PC-9 (cell line): ENCODE data around the gene NAALADL1. TPM values are rescaled to one million over a fixed set of nuclear protein-coding genes. Genes with fewer than 3 reads are reported as not detected.
"Not testable (repeated sequence)": the region's sequence is repeated elsewhere in the genome, so short reads cannot be mapped to it uniquely, and the experiment has no call there.

ENCODE experiments used
- BruUV-seq: library from RNA; stranded (reverse); fragments of 400-500 nt; replicated peaks from 2 replicates; lab custom pipeline; 2021; lab: Mats Ljungman, UMichigan
- CTCF ChIA-PET: fragments of 300-600 bp; sonication (Branson Sonifier 250); formaldehyde crosslinking; loops from one replicate; lab custom pipeline; 2022; ENCODE audit warnings: antibody characterized with exemption; lab: Charles Lee
- POLR2A ChIA-PET: fragments of 300-600 bp; sonication (Branson Sonifier 250); formaldehyde crosslinking; loops from one replicate; lab custom pipeline; 2022; ENCODE audit warnings: antibody characterized with exemption; ENCODE audit not compliant: unreplicated experiment; lab: Charles Lee
- DNase-seq, 2 experiments: peaks; one replicate each; pipeline versions ENCODE4 v3.0.0 to v3.0.0-alpha.2; 2015 to 2022; ENCODE audit warnings: mixed read lengths in 1 of 2
- H2AFZ ChIP-seq: fragments of 200-600 bp; sonication (generic); 2 replicates; pipeline ENCODE4 v1.8.1; 2017; ENCODE audit warnings: antibody characterized with exemption
- H3F3A ChIP-seq: fragments of 200-600 bp; sonication (generic); 2 replicates; pipeline ENCODE4 v1.8.1; 2017; ENCODE audit warnings: antibody characterized with exemption, mild to moderate bottlenecking, low read depth; ENCODE audit not compliant: insufficient read depth
- H3K27ac ChIP-seq: fragments of 200-600 bp; sonication (generic); 2 replicates; pipeline ENCODE4 v1.6.1; 2016; ENCODE audit warnings: mixed run types
- H3K27me3 ChIP-seq: fragments of 200-600 bp; sonication (generic); 2 replicates; pipeline ENCODE4 v1.6.1; 2016; ENCODE audit warnings: low read depth, mixed run types; ENCODE audit not compliant: insufficient read depth
- H3K36me3 ChIP-seq: fragments of 200-600 bp; sonication (generic); 2 replicates; pipeline ENCODE4 v1.6.1; 2016; ENCODE audit warnings: low read depth, mixed run types
- H3K4me1 ChIP-seq: fragments of 200-600 bp; sonication (generic); replicated peaks from 2 replicates; pipeline ENCODE4 v1.6.1; 2016; ENCODE audit warnings: mixed run types; ENCODE audit not compliant: insufficient read depth
- H3K4me2 ChIP-seq: fragments of 200-600 bp; sonication (generic); 2 replicates; pipeline ENCODE4 v1.6.1; 2017; ENCODE audit warnings: mixed run types
- H3K4me3 ChIP-seq: fragments of 200-600 bp; sonication (generic); 2 replicates; pipeline ENCODE4 v1.6.1; 2016; ENCODE audit warnings: mixed run types
- H3K79me2 ChIP-seq: fragments of 200-600 bp; sonication (generic); 2 replicates; pipeline ENCODE4 v1.6.1; 2017; ENCODE audit warnings: low read depth, mixed run types
- H3K9me2 ChIP-seq: fragments of 200-600 bp; sonication (generic); 2 replicates; pipeline ENCODE4 v1.8.1; 2017; ENCODE audit warnings: mild to moderate bottlenecking; ENCODE audit not compliant: insufficient read depth
- H3K9me3 ChIP-seq: fragments of 200-600 bp; sonication (generic); 2 replicates; pipeline ENCODE4 v1.8.1; 2016; ENCODE audit warnings: low read depth; ENCODE audit not compliant: insufficient read depth
- H4K20me1 ChIP-seq: fragments of 200-600 bp; sonication (generic); 2 replicates; pipeline ENCODE4 v1.8.1; 2017; ENCODE audit not compliant: insufficient read depth
- EZH2 ChIP-seq: fragments of 200-600 bp; sonication (generic); IDR thresholded peaks from 2 replicates; pipeline ENCODE4 v1.8.0; 2017; ENCODE audit warnings: antibody characterized with exemption, low read depth
- intact Hi-C: fragments of 100-400 bp; cut with micrococcal nuclease; formaldehyde crosslinking; loops from one replicate; pipeline ENCODE4 v1.10.0; 2022; ENCODE audit not compliant: unreplicated experiment
- total RNA-seq: library from RNA; stranded (reverse); gene quantifications from 2 replicates; pipeline ENCODE4 v1.2.3, GENCODE V29; 2021
- TF ChIP-seq, protein P1 (sequence below): fragments of 200-600 bp; sonication (generic); conservative IDR thresholded peaks from 2 replicates; pipeline ENCODE4 v1.6.1; 2017; ENCODE audit warnings: mixed run types, antibody characterized with exemption, mild to moderate bottlenecking, moderate library complexity

Gene NAALADL1
- total RNA-seq, 1 experiment from 2014 or later = not detected

DNA sequence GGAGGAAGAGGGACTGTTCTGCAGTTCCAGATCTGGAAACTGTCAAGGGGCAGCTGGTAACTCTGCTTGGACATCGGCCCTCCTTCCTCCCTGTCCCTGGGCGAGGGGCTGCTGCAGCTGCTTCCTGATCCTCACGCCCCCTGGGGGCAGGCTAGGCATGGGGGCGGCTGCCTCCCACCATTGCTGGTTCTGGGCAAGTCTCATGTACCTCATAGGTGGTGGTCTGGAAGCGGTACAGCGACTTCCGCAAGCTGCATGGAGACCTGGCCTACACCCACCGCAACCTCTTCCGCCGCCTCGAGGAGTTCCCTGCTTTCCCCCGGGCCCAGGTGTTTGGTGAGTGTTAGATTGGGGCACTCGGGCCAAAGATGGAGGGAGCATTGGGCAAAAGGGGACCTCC is 26.1 kb downstream of the NAALADL1 start:
- H3K36me3 ChIP-seq = no peaks in the 10 kb centered on the region
- no peaks in the 10 kb centered on the region for H3K27me3 ChIP-seq
- H3K79me2 ChIP-seq = no peaks in the 10 kb centered on the region
- TF ChIP-seq EZH2 = no peak
- TF ChIP-seq, protein P1, sequence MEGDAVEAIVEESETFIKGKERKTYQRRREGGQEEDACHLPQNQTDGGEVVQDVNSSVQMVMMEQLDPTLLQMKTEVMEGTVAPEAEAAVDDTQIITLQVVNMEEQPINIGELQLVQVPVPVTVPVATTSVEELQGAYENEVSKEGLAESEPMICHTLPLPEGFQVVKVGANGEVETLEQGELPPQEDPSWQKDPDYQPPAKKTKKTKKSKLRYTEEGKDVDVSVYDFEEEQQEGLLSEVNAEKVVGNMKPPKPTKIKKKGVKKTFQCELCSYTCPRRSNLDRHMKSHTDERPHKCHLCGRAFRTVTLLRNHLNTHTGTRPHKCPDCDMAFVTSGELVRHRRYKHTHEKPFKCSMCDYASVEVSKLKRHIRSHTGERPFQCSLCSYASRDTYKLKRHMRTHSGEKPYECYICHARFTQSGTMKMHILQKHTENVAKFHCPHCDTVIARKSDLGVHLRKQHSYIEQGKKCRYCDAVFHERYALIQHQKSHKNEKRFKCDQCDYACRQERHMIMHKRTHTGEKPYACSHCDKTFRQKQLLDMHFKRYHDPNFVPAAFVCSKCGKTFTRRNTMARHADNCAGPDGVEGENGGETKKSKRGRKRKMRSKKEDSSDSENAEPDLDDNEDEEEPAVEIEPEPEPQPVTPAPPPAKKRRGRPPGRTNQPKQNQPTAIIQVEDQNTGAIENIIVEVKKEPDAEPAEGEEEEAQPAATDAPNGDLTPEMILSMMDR = no peak
- no peak for DNase-seq
- H3K4me2 ChIP-seq = no peak overlapping the region
- H3K4me3 ChIP-seq = no peak overlapping the region
- no peak overlapping the region for H3K27ac ChIP-seq
- ChIA-PET POLR2A (no interaction called here), CTCF (no interaction called here)
- BruUV-seq = no TSS peak
- H2AFZ ChIP-seq = no peak overlapping the region
- peaks cover 8% of the 10 kb centered on the region; the same call in 1 of the 2 replicates for H3F3A ChIP-seq
- H3K9me2 ChIP-seq = no peaks in the 10 kb centered on the region
- intact Hi-C loops = no loop called here
- no peaks in the 10 kb centered on the region for H3K9me3 ChIP-seq
- no peaks in the 10 kb centered on the region for H4K20me1 ChIP-seq
- H3K4me1 ChIP-seq = peaks cover 9% of the 10 kb centered on the region

DNA sequence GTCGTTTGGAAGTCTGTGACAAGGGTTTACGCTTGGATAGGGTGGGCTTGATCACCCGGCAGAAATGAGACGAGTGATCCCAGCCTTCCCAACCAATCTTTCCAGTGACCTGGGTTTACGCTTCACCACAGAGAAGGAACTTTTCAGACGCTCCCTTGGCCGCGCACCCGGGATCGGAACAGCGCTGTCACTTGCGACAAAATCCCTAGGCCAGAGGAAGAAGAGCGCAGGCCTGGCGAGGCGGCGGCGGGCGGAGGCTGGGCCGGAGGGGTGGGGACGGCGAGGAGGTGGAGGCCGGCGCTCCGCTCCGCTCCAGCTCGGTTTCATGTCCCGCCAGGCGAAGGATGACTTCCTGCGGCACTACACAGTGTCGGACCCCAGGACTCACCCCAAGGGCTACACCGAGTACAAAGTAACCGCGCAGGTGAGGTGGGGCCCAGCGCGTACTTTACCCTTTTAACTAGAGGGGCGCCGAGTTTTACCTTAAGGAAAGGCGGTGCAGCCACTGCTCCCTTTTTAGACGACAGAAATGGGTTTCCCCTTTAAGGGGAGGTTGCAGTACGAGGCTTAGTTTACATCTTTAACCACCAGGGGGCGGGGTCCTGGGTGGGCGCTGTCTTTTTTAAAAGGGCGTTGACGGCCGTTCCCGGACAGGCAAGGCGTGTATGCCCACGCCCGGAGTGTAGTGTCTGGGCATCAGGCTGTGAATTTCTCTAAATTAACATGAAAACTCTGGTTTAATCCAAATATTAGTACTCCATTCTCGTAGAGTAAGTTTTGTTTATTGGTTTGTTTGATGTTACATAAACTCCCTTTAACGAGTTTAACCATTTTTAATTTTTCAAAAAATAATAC is 30.9 kb downstream of the NAALADL1 start, which contains the start of gene SNX15:
Gene SNX15, plus strand, starts transcription at position 227 of the 855 bp plus-strand sequence. Its CDS starts 99 bp downstream, at position 326.
- CTCF ChIA-PET = interaction anchor here (0.6 to 1.6 kb wide), 4 partner anchors 10 to 179 kb away, joined by 3 to 5 read pairs (median 4); partner anchors contain the start of gene ARL2
- Histone ChIP-seq H3K36me3 (no peaks in the 10 kb centered on the region), H2AFZ (peak within 1 kb of the TSS; percentile 82), H3K4me1 (peaks cover 9% of the 10 kb centered on the region), H4K20me1 (no peaks in the 10 kb centered on the region), H3K27ac (peak within 1 kb of the TSS; percentile 36), H3K27me3 (no peaks in the 10 kb centered on the region), H3K4me2 (peak within 1 kb of the TSS; percentile 86), H3K9me2 (no peaks in the 10 kb centered on the region), H3K79me2 (no peaks in the 10 kb centered on the region), H3K9me3 (no peaks in the 10 kb centered on the region), H3F3A (no peaks in the 10 kb centered on the region; the same call in 1 of the 2 replicates), H3K4me3 (peak within 1 kb of the TSS; percentile 64)
- POLR2A ChIA-PET = interaction anchor here (0.6 kb wide), 2 partner anchors 13 to 155 kb away, joined by 4 to 5 read pairs; partner anchors contain the start of gene ARL2
- intact Hi-C loops = loop anchor here (1.0 to 5.0 kb wide), 5 partner anchors 89 to 180 kb away; partner anchors contain the start of genes ATG2A, CAPN1, PPP2R5B and ZNHIT2
- DNase-seq = peak; percentile 90 to 95
- BruUV-seq = no TSS peak
- no peak for TF ChIP-seq EZH2
- TF ChIP-seq, protein P1 = peak; percentile 94

DNA sequence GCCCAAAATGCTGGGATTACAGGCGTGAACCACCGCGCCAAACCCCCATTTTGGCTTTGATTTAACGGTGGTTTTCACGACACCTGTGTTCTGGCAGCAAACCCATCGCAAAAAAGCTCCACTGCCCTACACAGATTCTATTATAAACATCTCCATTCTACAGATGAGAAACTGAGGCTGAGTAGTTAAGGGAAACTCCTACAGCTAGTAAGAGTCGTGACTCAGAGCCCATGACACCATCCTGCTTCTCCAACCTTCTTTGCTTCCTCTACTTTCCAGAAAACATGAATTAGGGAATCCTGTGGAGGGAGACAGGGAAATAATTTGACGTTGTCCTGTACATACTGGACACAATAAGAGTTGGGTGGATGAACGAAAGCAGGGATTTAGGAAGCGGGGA is 31.5 kb downstream of the NAALADL1 start:
- no peaks in the 10 kb centered on the region for H3K9me3 ChIP-seq
- CTCF ChIA-PET = interaction anchor here (0.6 to 1.6 kb wide), 5 partner anchors 11 to 178 kb away, joined by 3 to 7 read pairs (median 4); partner anchors contain the start of gene ARL2
- no peaks in the 10 kb centered on the region for H3K79me2 ChIP-seq
- TF ChIP-seq, protein P1 = no peak
- TF ChIP-seq EZH2 = no peak
- no peaks in the 10 kb centered on the region for H3K9me2 ChIP-seq
- peak overlapping the region; percentile 82 for H2AFZ ChIP-seq
- H3K4me2 ChIP-seq = peak overlapping the region; percentile 86
- BruUV-seq = no TSS peak
- H3K36me3 ChIP-seq = no peaks in the 10 kb centered on the region
- intact Hi-C loops = loop anchor here (1.0 to 5.0 kb wide), 5 partner anchors 90 to 180 kb away; partner anchors contain the start of genes ATG2A, CAPN1, PPP2R5B and ZNHIT2
- H3F3A ChIP-seq = no peaks in the 10 kb centered on the region; the same call in 1 of the 2 replicates
- H4K20me1 ChIP-seq = no peaks in the 10 kb centered on the region
- H3K4me3 ChIP-seq = peak overlapping the region; percentile 64; the same call in 1 of the 2 replicates
- H3K4me1 ChIP-seq = peaks cover 9% of the 10 kb centered on the region
- POLR2A ChIA-PET = interaction anchor here (0.6 kb wide), 1 partner anchor 13 kb away, joined by 5 read pairs; the partner anchor contains the start of gene ARL2
- DNase-seq = no peak
- peak overlapping the region; percentile 36; the same call in 1 of the 2 replicates for H3K27ac ChIP-seq
- H3K27me3 ChIP-seq = no peaks in the 10 kb centered on the region

DNA sequence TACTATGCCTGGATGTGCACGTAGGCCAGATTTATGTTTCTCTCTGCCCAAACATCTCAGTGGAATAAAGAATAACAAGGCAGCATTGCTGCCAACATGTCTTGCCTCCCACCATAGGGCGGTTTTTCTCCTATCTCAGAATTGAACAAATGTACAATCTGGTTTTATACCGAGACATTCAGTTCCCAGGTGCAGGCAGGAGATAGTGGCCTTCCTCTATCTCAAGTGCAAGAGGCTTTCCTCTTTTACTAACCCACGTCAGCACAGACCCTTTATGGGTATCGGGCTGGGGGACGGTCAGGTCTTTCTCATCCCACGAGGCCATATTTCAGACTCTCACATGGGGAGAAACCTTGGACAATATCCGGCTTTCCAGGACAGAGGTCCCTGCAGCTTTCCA is 34.9 kb downstream of the NAALADL1 start:
- H3K4me3 ChIP-seq, H3K9me3 ChIP-seq, H3K36me3 ChIP-seq, H3K4me2 ChIP-seq, intact Hi-C loops, H3K79me2 ChIP-seq, BruUV-seq, H3K27ac ChIP-seq, H4K20me1 ChIP-seq, H3K9me2 ChIP-seq, H2AFZ ChIP-seq, H3K27me3 ChIP-seq, H3F3A ChIP-seq, DNase-seq, POLR2A ChIA-PET, H3K4me1 ChIP-seq: not testable (repeated sequence)
- CTCF ChIA-PET = interaction anchor here (0.7 kb wide), 1 partner anchor 90 kb away, joined by 4 read pairs; no protein-coding TSS in a partner anchor
